ENCODE results near the gene CCNQ. TPM values are rescaled to one million over a fixed set of nuclear protein-coding genes. Genes with fewer than 3 reads are reported as not detected.

The CCNQ gene
- total and polyA plus RNA-seq, 8 donors = 6.7 to 32.1 (median 8.5) TPM

DNA sequence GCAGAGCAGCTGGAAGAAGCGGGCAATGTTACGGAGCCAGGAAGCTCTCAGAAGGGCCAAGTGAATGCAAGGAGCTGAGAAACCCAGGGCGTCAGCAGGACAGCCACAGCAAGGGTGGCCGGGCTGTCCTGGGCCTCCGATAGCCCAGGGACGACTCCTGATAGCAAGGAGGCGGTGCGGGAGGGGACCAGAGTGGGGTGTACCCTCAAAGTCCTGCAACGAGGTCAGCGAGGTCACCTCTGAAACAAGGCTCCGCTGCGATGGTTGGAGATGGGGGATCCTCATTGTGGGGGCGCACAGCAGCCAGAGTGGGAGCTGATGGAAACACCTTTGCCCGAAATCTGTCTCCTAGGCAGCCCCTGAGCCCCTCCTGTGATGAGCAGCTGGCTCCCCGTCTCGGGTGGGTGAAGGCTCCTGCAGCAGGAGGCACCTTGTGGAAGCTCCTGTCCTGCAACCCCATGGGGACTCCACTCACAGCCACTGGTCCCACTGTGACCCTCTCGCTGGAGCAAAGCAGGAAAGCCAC, 4.3 kb upstream of the CCNQ start:
- H3K36me3 ChIP-seq = no peaks in the 10 kb centered on the region
- no peaks in the 10 kb centered on the region for H3K27me3 ChIP-seq
- no peak for DNase-seq

DNA sequence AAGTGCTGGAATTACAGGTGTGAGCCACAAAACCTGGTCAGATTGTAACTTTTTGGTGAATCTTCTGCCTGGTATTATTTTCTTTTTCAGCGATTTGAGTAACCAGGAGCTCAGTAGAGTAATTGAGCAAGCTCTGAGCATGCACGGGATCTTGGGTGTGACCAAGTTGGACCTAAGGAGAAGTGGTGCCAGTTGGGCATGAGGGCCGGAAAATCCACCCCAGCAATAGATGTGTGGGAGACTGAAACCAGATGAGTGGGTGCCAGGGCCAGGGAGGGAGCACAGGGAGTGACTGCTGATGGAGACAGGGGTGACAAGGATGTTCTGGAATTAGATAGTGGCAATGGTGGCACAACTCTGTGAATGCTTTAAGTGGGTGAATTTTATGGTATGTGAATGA, 3.7 kb upstream of the CCNQ start:
- intact Hi-C loops (cut with DNase I) = no loop called here
- H3K4me3 ChIP-seq = no peak overlapping the region
- FAIRE-seq (no peak), DNase-seq (no peak), ATAC-seq (no peak)
- H3K27ac ChIP-seq = no peak overlapping the region
- no peaks in the 10 kb centered on the region for H3K27me3 ChIP-seq
- 78 to 86% methylated on average over 3 of the region's 3 CpGs for WGBS, 2 donors
- TF ChIP-seq, protein P1, sequence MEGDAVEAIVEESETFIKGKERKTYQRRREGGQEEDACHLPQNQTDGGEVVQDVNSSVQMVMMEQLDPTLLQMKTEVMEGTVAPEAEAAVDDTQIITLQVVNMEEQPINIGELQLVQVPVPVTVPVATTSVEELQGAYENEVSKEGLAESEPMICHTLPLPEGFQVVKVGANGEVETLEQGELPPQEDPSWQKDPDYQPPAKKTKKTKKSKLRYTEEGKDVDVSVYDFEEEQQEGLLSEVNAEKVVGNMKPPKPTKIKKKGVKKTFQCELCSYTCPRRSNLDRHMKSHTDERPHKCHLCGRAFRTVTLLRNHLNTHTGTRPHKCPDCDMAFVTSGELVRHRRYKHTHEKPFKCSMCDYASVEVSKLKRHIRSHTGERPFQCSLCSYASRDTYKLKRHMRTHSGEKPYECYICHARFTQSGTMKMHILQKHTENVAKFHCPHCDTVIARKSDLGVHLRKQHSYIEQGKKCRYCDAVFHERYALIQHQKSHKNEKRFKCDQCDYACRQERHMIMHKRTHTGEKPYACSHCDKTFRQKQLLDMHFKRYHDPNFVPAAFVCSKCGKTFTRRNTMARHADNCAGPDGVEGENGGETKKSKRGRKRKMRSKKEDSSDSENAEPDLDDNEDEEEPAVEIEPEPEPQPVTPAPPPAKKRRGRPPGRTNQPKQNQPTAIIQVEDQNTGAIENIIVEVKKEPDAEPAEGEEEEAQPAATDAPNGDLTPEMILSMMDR (IDR thresholded peaks at IDR 0.05) = no peak
- H3K9me3 ChIP-seq = no peaks in the 10 kb centered on the region
- no peaks in the 10 kb centered on the region for H3K4me1 ChIP-seq
- H3K36me3 ChIP-seq = no peaks in the 10 kb centered on the region

More for the DNA sequence above, 4.3 kb upstream of the CCNQ start:
- intact Hi-C loops (cut with DNase I) = no loop called here
- TF ChIP-seq, protein P1 (IDR thresholded peaks at IDR 0.05) = no peak
- no peaks in the 10 kb centered on the region for H3K9me3 ChIP-seq
- H3K27ac ChIP-seq = no peak overlapping the region
- no peaks in the 10 kb centered on the region for H3K4me1 ChIP-seq
- FAIRE-seq (no peak), ATAC-seq (no peak)
- 83 to 87% methylated on average over 17 of the region's 17 CpGs for WGBS, 2 donors
- H3K4me3 ChIP-seq = no peak overlapping the region

DNA sequence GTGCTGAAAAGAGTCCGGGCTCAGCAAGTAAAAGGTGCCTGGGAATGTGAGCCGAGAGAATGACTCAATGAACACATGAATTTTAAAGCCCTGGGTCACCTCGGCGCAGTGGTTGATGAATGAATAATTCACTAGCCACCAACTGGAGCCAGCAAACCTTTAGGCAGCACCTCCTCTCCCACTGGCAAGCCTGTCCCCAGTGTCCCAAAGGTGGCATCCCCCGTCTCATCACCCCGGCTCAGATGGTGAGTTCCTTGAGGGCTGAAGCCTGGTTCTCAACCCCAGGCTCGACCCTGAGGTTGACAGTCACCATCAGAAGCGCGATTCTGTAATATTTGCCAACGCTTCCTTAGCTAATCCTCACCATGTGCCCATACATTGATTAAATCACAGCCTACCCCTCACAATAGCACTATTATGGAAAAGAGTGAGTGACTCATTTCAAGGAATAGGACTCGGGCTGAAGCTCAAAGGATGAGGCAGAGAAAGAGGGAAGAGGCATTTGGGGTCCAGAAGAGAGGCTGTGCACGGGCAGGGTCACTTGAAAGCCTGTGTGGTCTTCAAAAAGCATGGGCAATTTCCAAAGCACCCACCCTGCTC, 2.7 kb upstream of the CCNQ start:
- DNase-seq = no peak
- Histone ChIP-seq H3K4me3 (no peak overlapping the region), H3K4me1 (no peaks in the 10 kb centered on the region), H3K27me3 (no peaks in the 10 kb centered on the region), H3K9me3 (no peaks in the 10 kb centered on the region), H3K36me3 (no peaks in the 10 kb centered on the region), H3K27ac (no peak overlapping the region)
- WGBS, 2 donors = 78 to 87% methylated on average over 12 of the region's 12 CpGs
- intact Hi-C loops (cut with DNase I) = no loop called here
- no peak for ATAC-seq
- no peak for FAIRE-seq
- TF ChIP-seq, protein P1 (IDR thresholded peaks at IDR 0.05) = no peak

DNA sequence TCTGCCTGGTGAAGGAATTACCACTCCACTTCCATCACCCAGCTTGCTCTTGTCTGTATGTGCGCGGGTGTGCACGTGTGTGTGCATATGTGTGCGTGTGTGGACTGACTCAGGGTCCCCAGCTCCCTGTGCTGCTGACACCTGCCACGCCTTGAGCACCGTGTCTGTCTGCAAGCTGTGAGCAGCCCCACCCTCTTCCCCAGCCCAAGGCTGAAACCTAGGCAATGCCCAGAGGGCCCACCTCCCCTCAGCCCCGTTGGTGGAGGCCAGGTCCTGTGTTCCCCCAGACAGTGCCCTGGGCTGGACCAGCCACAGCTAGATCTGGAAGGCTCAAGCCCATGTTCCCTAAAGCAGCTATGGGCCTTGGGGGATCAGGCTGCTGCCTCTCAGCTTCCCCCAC, 2.0 kb upstream of the CCNQ start:
- intact Hi-C loops (cut with DNase I) = no loop called here
- Histone ChIP-seq H3K9me3 (no peaks in the 10 kb centered on the region), H3K27me3 (no peaks in the 10 kb centered on the region), H3K4me1 (no peaks in the 10 kb centered on the region), H3K27ac (no peak overlapping the region), H3K36me3 (no peaks in the 10 kb centered on the region), H3K4me3 (no peak overlapping the region)
- no peak for DNase-seq
- ATAC-seq = no peak
- WGBS, 2 donors = 80 to 86% methylated on average over 7 of the region's 7 CpGs
- TF ChIP-seq, protein P1 (IDR thresholded peaks at IDR 0.05) = no peak
- FAIRE-seq = no peak

DNA sequence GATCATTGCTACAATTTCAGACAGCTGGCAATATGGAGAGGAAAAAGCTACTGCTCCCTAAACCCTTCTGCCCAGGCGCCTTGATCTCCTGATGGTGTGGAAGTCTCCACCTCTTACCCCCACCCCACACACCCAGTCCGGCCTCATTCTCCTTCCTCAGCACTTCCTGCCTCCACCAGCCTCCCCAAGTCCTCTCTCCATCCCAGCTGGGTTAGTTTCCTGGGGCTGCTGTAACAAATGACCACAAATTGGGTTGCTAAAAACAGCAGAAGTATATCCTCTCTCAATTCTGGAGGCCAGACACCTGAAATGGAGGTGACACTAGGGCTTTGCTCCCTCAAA, 1.1 kb upstream of the CCNQ start:
- Histone ChIP-seq H3K27me3 (no peaks in the 10 kb centered on the region), H3K4me1 (no peaks in the 10 kb centered on the region), H3K36me3 (no peaks in the 10 kb centered on the region), H3K9me3 (no peaks in the 10 kb centered on the region), H3K27ac (no peak overlapping the region), H3K4me3 (peak overlapping the region; percentile 26 to 50 (median 39))
- ATAC-seq (peak in 2 of 4 donors; percentile 16 to 31), FAIRE-seq (no peak), DNase-seq (no peak)
- WGBS, 2 donors = 7 to 28% methylated on average over 2 of the region's 2 CpGs
- intact Hi-C loops (cut with DNase I) = no loop called here
- TF ChIP-seq, protein P1 (IDR thresholded peaks at IDR 0.05) = no peak

All from pancreas (tissue), 10 donors.